SK-N-SH treated with all-trans-retinoic acid at 6 μM for 48 hours (cell line): Measurements from ENCODE around the gene CROT.

Experiments used
- ATAC-seq: fragments of 200-7000 bp; cut with Tn5 transposase; 3 replicates; pipeline ENCODE4 v1.9.1; 2020; ENCODE audit warnings: mild to moderate bottlenecking, moderate library complexity
- ARNTL ChIP-seq: fragments of 450-650 bp; formaldehyde crosslinking; IDR thresholded peaks from 2 replicates; pipeline ENCODE4 v1.5.0; 2020; ENCODE audit warnings: low read depth, mild to moderate bottlenecking, moderate library complexity, borderline replicate concordance
- BACH2 ChIP-seq: fragments of 250-450 bp; sonication (Bioruptor Pico); IDR thresholded peaks from 2 replicates; pipeline ENCODE4 v1.9.0; 2021; ENCODE audit warnings: mild to moderate bottlenecking, borderline replicate concordance
- CSDC2 ChIP-seq: fragments of 250-450 bp; sonication (Bioruptor Pico); IDR thresholded peaks from 2 replicates; pipeline ENCODE4 v1.5.0; 2020; ENCODE audit warnings: mild to moderate bottlenecking, moderate library complexity
- ESRRG ChIP-seq: fragments of 250-450 bp; sonication (Bioruptor Pico); IDR thresholded peaks from 2 replicates; pipeline ENCODE4 v1.6.1; 2021; ENCODE audit warnings: mild to moderate bottlenecking
- GLIS3 ChIP-seq: fragments of 250-450 bp; sonication (Bioruptor Pico); IDR thresholded peaks from 2 replicates; pipeline ENCODE4 v1.5.0; 2020; ENCODE audit warnings: mild to moderate bottlenecking, moderate library complexity
- ISL1 ChIP-seq: fragments of 250-450 bp; sonication (Bioruptor Pico); IDR thresholded peaks from 2 replicates; pipeline ENCODE4 v2.1.2; 2022; ENCODE audit warnings: mild to moderate bottlenecking, moderate library complexity
- OSR1 ChIP-seq: fragments of 250-450 bp; sonication (Bioruptor Pico); IDR thresholded peaks from 2 replicates; pipeline ENCODE4 v1.8.0; 2022; ENCODE audit warnings: moderate library complexity, mild to moderate bottlenecking, inconsistent platforms
- POU6F1 ChIP-seq: fragments of 250-450 bp; sonication (Bioruptor Pico); IDR thresholded peaks from 2 replicates; pipeline ENCODE4 v1.8.0; 2021; ENCODE audit warnings: low read depth, mild to moderate bottlenecking, moderate library complexity, borderline replicate concordance
- RARB ChIP-seq: fragments of 250-450 bp; sonication (Bioruptor Pico); IDR thresholded peaks from 2 replicates; pipeline ENCODE4 v1.8.0; 2021; ENCODE audit warnings: mild to moderate bottlenecking, moderate library complexity
- SNAI2 ChIP-seq: fragments of 250-450 bp; sonication (Bioruptor Pico); IDR thresholded peaks from 2 replicates; pipeline ENCODE4 v1.5.0; 2020; ENCODE audit warnings: mild to moderate bottlenecking, moderate library complexity
- TCF4 ChIP-seq: fragments of 250-450 bp; sonication (Bioruptor Pico); IDR thresholded peaks from 2 replicates; pipeline ENCODE4 v1.8.0; 2021; ENCODE audit warnings: mild to moderate bottlenecking, moderate library complexity, borderline replicate concordance
- TOX ChIP-seq: fragments of 250-450 bp; sonication (Bioruptor Pico); IDR thresholded peaks from 2 replicates; pipeline ENCODE4 v1.8.0; 2021; ENCODE audit warnings: mild to moderate bottlenecking, moderate library complexity, borderline replicate concordance
- TSHZ2 ChIP-seq: fragments of 250-450 bp; sonication (Bioruptor Pico); IDR thresholded peaks from 2 replicates; pipeline ENCODE4 v1.5.0; 2020; ENCODE audit warnings: mild to moderate bottlenecking, moderate library complexity
- ZC3H10 ChIP-seq: fragments of 250-450 bp; sonication (Bioruptor Pico); IDR thresholded peaks from 2 replicates; pipeline ENCODE4 v1.5.1; 2021; ENCODE audit warnings: mild to moderate bottlenecking, moderate library complexity
- ZFP3 ChIP-seq: fragments of 250-450 bp; sonication (Bioruptor Pico); IDR thresholded peaks from 2 replicates; pipeline ENCODE4 v1.5.0; 2020; ENCODE audit warnings: mild to moderate bottlenecking, moderate library complexity
- ZFP30 ChIP-seq: fragments of 450-650 bp; formaldehyde crosslinking; IDR thresholded peaks from 2 replicates; pipeline ENCODE4 v1.5.0; 2022; ENCODE audit warnings: mild to moderate bottlenecking, moderate library complexity
- ZNF565 ChIP-seq: fragments of 450-650 bp; formaldehyde crosslinking; conservative IDR thresholded peaks from 2 replicates; pipeline ENCODE4 v1.5.0; 2020; ENCODE audit warnings: low read depth, mild to moderate bottlenecking, moderate library complexity
- ZNF70 ChIP-seq: fragments of 450-650 bp; formaldehyde crosslinking; IDR thresholded peaks from 2 replicates; pipeline ENCODE4 v1.5.0; 2020; ENCODE audit warnings: mild to moderate bottlenecking, moderate library complexity
- ZNF8 ChIP-seq: fragments of 450-650 bp; formaldehyde crosslinking; IDR thresholded peaks from 2 replicates; pipeline ENCODE4 v1.5.0; 2020; ENCODE audit warnings: mild to moderate bottlenecking, moderate library complexity
- TF ChIP-seq, protein P1 (sequence below): fragments of 250-450 bp; sonication (Bioruptor Pico); IDR thresholded peaks from 2 replicates; pipeline ENCODE4 v1.5.1; 2021; ENCODE audit warnings: mild to moderate bottlenecking, moderate library complexity
- TF ChIP-seq, protein P2 (sequence below): fragments of 250-450 bp; sonication (Bioruptor Pico); IDR thresholded peaks from 2 replicates; pipeline ENCODE4 v1.5.1; 2020; ENCODE audit warnings: low read depth, mild to moderate bottlenecking, moderate library complexity
- TF ChIP-seq, protein P3 (sequence below): fragments of 250-450 bp; sonication (Bioruptor Pico); IDR thresholded peaks from 2 replicates; pipeline ENCODE4 v1.8.0; 2020; ENCODE audit warnings: mild to moderate bottlenecking, moderate library complexity, borderline replicate concordance

CROT gene

GRCh38 chr7:87416682-87417587 lies 71.5 kb downstream of the CROT start:
- TF ChIP-seq, protein P1, sequence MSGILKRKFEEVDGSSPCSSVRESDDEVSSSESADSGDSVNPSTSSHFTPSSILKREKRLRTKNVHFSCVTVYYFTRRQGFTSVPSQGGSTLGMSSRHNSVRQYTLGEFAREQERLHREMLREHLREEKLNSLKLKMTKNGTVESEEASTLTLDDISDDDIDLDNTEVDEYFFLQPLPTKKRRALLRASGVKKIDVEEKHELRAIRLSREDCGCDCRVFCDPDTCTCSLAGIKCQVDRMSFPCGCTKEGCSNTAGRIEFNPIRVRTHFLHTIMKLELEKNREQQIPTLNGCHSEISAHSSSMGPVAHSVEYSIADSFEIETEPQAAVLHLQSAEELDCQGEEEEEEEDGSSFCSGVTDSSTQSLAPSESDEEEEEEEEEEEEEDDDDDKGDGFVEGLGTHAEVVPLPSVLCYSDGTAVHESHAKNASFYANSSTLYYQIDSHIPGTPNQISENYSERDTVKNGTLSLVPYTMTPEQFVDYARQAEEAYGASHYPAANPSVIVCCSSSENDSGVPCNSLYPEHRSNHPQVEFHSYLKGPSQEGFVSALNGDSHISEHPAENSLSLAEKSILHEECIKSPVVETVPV (CRISPR knock-in tag), result no peak
- TF ChIP-seq, protein P2, sequence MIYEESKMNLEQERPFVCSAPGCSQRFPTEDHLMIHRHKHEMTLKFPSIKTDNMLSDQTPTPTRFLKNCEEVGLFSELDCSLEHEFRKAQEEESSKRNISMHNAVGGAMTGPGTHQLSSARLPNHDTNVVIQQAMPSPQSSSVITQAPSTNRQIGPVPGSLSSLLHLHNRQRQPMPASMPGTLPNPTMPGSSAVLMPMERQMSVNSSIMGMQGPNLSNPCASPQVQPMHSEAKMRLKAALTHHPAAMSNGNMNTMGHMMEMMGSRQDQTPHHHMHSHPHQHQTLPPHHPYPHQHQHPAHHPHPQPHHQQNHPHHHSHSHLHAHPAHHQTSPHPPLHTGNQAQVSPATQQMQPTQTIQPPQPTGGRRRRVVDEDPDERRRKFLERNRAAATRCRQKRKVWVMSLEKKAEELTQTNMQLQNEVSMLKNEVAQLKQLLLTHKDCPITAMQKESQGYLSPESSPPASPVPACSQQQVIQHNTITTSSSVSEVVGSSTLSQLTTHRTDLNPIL (CRISPR knock-in tag), result no peak
- TF ChIP-seq CSDC2 (CRISPR knock-in tag) (no peak), ZNF565 (no peak), TOX (no peak), ZC3H10 (no peak), ISL1 (CRISPR knock-in tag) (no peak), GLIS3 (CRISPR knock-in tag) (no peak), POU6F1 (CRISPR knock-in tag) (no peak), TCF4 (CRISPR knock-in tag) (no peak), ESRRG (CRISPR knock-in tag) (no peak), BACH2 (CRISPR knock-in tag) (no peak), RARB (no peak), ZNF8 (CRISPR knock-in tag) (no peak), ZFP30 (CRISPR knock-in tag) (no peak), ZNF70 (CRISPR knock-in tag) (no peak)
- TF ChIP-seq, protein P3, sequence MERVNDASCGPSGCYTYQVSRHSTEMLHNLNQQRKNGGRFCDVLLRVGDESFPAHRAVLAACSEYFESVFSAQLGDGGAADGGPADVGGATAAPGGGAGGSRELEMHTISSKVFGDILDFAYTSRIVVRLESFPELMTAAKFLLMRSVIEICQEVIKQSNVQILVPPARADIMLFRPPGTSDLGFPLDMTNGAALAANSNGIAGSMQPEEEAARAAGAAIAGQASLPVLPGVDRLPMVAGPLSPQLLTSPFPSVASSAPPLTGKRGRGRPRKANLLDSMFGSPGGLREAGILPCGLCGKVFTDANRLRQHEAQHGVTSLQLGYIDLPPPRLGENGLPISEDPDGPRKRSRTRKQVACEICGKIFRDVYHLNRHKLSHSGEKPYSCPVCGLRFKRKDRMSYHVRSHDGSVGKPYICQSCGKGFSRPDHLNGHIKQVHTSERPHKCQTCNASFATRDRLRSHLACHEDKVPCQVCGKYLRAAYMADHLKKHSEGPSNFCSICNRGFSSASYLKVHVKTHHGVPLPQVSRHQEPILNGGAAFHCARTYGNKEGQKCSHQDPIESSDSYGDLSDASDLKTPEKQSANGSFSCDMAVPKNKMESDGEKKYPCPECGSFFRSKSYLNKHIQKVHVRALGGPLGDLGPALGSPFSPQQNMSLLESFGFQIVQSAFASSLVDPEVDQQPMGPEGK (CRISPR knock-in tag), result no peak
- peak; percentile 88 for ATAC-seq

DNA sequence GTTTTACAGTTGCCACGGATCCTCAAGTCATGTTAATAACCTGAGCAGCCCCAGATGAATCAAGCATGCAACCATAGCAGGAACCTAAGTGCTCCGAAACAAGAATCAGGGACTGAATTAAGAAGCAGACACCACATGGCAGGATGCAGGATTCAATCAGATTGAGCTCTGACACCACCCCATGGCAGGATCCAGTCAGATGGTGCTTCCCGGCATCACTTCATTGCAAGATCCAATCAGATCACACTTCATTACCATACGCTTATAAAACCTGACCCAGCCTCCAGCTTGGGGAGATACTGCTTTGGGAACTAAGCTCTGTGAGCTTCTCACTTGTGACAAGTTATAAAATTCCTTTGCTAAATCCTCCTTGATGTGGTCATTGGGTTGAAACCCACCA lies 74.7 kb downstream of the CROT start:
- ATAC-seq, result no peak
- TF ChIP-seq OSR1 (no peak), ESRRG (CRISPR knock-in tag) (no peak), ZFP3 (CRISPR knock-in tag) (no peak), ZNF565 (no peak), TSHZ2 (CRISPR knock-in tag) (no peak), SNAI2 (CRISPR knock-in tag) (no peak), ZNF8 (CRISPR knock-in tag) (no peak), ARNTL (no peak), TCF4 (CRISPR knock-in tag) (no peak), CSDC2 (CRISPR knock-in tag) (no peak), ISL1 (CRISPR knock-in tag) (no peak), ZC3H10 (no peak), POU6F1 (CRISPR knock-in tag) (no peak), GLIS3 (CRISPR knock-in tag) (no peak)
- TF ChIP-seq, protein P2 (CRISPR knock-in tag), result no peak
- TF ChIP-seq, protein P3 (CRISPR knock-in tag), result no peak
- TF ChIP-seq, protein P1 (CRISPR knock-in tag), result no peak
